Retinal pigment epithelial cell (primary cell): ENCODE results near the gene EIF3J.

Source experiments
- DNase-seq: peaks from one replicate; pipeline ENCODE4 v3.0.0-alpha.2; 2010; ENCODE audit warnings: low read depth
- H3K4me3 ChIP-seq: 2 replicates; pipeline ENCODE4 v1.5.1; 2011; ENCODE audit warnings: mild to moderate bottlenecking, low read length, control low read depth, moderate library complexity
- CTCF ChIP-seq: conservative IDR thresholded peaks from 2 replicates; pipeline ENCODE4 v1.5.1; 2011; ENCODE audit warnings: low read depth, low read length, control low read depth, inconsistent platforms

Gene EIF3J

GRCh38 chr15:44565387-44566154 is 28.6 kb downstream of the EIF3J start:
- TF ChIP-seq CTCF: no peak
- no peak for DNase-seq
- H3K4me3 ChIP-seq: no peak overlapping the region

GRCh38 chr15:44566155-44566540 is 29.2 kb downstream of the EIF3J start:
- TF ChIP-seq CTCF: no peak
- H3K4me3 ChIP-seq: no peak overlapping the region
- no peak for DNase-seq

GRCh38 chr15:44568338-44568737 is 31.4 kb downstream of the EIF3J start:
- DNase-seq: no peak
- H3K4me3 ChIP-seq: no peak overlapping the region
- no peak for TF ChIP-seq CTCF

GRCh38 chr15:44569316-44569715 is 32.4 kb downstream of the EIF3J start:
- DNase-seq: no peak
- H3K4me3 ChIP-seq: no peak overlapping the region
- TF ChIP-seq CTCF: no peak

- TF ChIP-seq CTCF: no peak
- no peak overlapping the region for H3K4me3 ChIP-seq
- no peak for DNase-seq
These were observed 33.4 kb downstream of the EIF3J start for GRCh38 chr15:44570361-44570760.

GRCh38 chr15:44573386-44573785 is 36.4 kb downstream of the EIF3J start:
- TF ChIP-seq CTCF: no peak
- DNase-seq: no peak
- H3K4me3 ChIP-seq: no peak overlapping the region

GRCh38 chr15:44574734-44575133 is 37.8 kb downstream of the EIF3J start:
- no peak overlapping the region for H3K4me3 ChIP-seq
- no peak for DNase-seq
- no peak for TF ChIP-seq CTCF
